HG03039 (cell line): Measurements from ENCODE around the gene GCNT1.
A peak's percentile ranks its signal among the peaks of the same experiment; 100 is the strongest.
"Not testable (repeated sequence)": the region's sequence is repeated elsewhere in the genome, so short reads cannot be mapped to it uniquely, and the experiment has no call there.

Experiments used
- ATAC-seq: cut with Tn5 transposase; IDR thresholded peaks from one replicate; pipeline ENCODE4 v1.9.1; 2021; ENCODE audit warnings: mild to moderate bottlenecking, moderate library complexity; ENCODE audit not compliant: unreplicated experiment

The GCNT1 gene

DNA sequence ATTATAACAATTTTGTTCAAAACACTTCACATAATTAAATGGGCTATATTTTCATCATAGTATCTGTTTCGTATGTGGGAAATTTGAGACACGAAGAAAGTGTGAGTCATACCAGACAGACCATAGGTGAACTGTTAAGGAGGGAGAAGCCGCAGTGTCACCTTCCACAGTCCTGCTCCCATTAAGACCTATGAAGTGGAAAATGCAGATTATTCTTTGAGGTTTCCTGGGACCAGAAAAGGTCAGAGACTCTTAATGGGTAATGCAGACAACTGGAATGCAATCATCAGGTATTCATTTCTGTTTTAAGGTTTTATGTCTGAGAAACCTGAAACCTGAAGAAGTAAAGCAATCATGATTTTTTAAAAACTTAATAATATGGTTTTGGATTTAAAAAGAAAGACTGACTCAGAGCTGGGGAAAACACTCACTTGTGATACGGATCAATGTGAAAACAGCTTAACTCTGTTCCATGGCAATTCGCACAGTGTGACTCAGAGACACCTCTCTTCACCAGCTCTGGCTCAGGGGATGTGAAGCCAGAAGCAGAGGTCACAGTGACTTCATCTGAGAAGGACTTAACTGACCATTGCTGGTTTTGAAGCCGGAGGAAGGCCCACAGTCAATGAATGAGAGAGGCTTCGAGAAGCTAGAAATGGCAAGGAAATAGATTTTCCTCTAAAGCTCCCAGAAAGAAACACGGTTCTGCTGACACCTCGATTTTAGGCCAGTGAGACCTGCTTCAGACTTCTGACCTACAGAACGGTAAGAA lies 17.2 kb upstream of the GCNT1 start:
- peak; percentile 66 for ATAC-seq

DNA sequence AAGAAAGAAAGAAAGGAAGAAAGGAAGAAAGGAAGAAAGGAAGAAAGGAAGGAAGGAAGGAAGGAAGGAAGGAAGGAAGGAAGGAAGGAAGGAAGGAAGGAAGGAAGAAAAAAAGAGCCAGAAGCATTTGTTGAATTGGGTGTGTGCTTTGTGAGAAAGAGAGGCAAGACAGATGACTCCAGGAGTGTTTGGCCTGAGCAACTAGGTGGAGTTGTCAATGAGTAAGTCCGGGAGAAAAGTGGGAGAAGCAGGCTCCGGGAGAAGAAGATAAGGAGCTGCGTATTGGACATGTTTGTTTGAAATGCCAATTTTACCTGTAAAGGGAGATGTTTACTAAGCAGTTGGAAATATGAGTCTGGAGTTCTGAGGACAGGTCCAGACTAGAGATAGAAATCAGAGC lies 15.1 kb upstream of the GCNT1 start:
- no peak for ATAC-seq

DNA sequence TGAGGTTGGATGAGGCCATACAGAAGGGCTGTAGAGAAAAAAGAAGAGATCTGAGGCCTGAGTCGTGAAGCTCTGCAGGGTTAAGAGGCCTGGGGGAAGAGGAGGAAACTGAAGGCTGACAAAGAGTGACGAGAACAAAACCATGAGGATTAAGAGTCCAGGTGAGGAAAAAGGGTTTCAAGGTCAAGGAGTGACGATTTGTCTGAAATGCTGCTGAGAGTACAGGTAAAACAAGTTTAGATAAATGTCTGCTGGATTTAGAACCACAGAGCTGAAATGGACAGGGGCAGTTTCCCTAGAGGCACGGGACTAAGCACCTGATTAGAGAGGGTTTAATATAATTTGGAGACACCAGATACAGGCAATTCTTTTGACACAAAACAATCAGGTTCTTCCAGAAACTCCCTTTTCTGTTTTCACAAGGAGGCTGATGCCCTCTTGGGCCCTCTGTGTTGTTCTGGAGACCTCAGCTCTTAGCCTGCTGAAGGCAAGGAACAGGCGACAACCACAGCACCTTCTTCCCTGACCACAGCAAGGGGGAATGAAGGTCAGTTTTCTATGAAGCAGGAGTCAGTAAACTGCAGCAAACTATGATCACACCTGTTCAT lies 14.6 kb upstream of the GCNT1 start:
- ATAC-seq: no peak

DNA sequence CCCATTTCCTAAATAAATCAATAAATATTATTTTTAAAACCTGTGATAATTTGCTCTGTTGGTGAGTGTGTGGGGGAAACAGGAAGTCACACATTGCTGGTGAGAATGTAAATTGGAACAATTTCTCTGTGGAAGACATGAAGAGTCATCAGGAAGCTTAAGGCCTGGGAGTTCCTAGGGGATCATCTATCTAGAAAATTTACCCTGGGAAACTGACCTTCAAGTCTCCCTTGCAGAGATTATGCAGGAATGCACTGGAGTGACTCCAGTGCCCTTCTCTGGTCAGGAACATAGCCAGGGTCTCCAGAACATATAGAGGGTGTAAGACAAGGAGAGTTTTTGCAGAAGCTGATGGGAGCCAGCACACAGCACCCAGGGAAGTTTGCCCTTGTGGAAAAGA lies 13.0 kb upstream of the GCNT1 start:
- no peak for ATAC-seq

DNA sequence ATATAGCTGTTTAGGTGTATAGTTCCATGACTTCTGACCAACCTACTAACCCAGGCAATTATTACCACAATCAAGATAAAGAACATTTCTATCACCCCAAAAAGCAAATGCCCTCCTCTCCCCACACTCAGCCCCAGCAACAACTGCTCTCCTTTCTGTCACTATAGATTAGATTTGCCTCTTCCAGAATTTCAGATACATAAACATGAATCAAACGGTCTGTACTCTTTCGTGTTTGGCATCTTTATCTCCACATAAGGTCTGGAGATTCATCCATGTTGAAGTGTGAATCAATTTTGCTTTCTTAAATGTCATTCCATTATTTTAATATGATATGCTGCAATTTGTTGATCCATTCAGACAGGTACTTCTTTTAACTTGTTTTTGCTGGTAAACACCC lies 10.5 kb upstream of the GCNT1 start:
- no peak for ATAC-seq

DNA sequence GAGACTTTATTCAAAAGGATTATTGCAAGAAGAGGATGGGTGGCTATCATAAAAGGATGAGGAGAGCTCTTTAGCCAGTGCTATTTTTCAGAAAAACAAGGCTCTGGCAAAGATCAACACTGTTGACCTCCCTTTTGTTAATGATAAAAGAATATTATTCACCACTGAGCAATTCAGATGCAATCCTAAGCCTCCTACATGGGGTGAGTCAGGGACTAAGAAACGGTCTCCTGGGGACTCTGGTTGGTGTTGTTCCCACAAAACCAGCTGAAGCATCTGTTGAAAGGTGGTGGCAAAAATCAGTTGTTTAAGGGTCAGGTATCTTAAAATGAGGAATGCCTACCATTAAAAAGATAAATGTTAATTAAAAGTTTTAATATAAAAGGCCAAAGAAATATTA lies 7.7 kb upstream of the GCNT1 start:
- no peak for ATAC-seq

- ATAC-seq: no peak
These were observed 6.1 kb upstream of the GCNT1 start for GRCh38 chr9:76452839-76453238.

- ATAC-seq: no peak
These were observed 5.2 kb upstream of the GCNT1 start for GRCh38 chr9:76453785-76454184.

DNA sequence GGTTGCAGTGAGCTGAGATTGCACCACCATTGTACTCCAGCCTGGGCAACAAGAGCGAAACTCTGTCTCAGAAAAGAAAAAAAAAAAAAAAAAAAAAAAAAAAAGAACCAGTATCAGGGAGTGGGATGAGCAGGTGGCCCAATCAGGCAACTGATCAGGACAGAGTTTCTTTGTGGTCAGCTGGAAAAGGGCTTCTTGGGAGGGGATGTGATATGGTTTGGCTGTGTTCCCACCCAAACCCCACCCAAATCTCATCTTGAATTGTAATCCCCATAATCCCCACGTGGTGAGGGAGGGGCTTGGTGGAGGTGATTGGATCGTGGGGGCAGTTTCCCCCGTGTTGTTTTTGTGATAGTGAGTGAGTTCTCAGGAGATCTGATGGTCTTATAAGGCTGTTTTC lies 4.7 kb upstream of the GCNT1 start:
- ATAC-seq: no peak

DNA sequence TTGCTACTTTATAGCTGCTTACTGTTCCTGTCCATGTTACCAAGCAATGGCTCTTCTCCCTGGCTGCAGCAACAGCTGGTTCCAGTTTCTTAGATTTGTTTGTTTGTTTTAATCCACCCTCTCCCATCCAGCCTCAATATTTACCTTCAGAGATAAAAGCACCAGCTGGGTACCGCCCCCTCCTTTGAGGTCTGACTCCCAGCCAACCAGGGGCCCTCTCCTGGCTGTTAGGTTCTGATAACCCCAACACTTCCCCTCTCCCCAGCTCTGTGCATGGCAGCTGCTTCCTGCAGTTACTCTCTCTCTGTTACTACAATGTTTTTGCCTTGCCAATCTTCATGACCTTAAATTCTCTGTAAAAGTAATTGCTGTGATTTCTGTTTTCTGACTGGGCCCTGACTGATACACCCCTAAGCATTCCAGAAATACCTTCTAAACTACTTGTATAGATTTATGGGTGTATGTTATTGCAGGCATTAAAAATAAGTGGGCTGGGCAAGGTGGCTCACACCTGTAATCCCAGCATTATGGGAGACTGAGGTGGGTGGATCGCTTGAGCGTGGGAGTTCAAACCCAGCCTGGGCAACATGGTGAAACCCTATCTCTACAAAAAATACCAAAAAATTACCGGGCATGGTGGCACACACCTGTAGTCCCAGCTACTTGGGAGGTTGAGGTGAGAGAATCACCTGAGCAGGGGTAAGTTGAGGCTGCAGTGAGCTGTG lies 2.6 kb upstream of the GCNT1 start:
- peak; percentile 25 for ATAC-seq

GRCh38 chr9:76459694-76460635 lies 983 bp downstream of the GCNT1 start:
- no peak for ATAC-seq

DNA sequence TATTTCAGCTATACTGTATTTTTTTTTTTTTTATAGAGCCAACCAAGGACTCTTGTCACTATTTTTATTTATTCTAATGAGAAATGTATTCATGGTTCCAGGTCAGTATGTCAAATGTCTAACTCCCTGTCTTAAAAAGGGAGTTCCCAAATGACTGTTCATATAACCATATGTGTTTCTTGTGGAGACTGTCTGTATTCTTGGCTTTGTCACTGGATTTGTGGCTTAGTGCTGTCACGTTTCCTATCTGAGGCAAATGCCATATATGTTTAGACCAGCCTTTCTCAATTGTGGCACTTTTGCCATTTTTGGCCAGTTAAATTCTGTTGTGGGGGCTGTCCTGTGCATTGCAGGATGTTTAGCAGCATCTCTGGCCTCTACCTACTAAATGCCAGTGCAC lies 3.1 kb downstream of the GCNT1 start:
- no peak for ATAC-seq

- peak; percentile 41 for ATAC-seq
These were observed 4.2 kb downstream of the GCNT1 start for GRCh38 chr9:76463211-76463610.

DNA sequence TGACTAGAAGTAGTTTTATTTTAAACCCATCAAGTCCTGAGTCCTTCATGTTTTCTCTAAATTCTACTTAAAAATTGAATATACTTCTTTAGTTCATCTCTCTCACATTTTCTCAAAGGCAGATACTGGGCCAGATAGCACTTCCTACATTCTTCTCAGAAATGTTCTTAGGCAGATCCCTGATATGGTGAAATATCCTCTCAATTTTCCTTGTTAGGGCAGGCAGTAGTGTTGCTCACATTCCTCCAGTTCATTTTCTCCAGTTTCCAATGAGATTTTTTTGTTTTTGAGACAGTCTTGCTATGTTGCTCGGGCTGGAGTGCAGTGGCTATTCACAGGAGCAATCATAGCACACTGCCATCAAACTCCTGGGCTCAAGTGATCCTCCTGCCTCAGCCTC lies 5.7 kb downstream of the GCNT1 start:
- no peak for ATAC-seq

DNA sequence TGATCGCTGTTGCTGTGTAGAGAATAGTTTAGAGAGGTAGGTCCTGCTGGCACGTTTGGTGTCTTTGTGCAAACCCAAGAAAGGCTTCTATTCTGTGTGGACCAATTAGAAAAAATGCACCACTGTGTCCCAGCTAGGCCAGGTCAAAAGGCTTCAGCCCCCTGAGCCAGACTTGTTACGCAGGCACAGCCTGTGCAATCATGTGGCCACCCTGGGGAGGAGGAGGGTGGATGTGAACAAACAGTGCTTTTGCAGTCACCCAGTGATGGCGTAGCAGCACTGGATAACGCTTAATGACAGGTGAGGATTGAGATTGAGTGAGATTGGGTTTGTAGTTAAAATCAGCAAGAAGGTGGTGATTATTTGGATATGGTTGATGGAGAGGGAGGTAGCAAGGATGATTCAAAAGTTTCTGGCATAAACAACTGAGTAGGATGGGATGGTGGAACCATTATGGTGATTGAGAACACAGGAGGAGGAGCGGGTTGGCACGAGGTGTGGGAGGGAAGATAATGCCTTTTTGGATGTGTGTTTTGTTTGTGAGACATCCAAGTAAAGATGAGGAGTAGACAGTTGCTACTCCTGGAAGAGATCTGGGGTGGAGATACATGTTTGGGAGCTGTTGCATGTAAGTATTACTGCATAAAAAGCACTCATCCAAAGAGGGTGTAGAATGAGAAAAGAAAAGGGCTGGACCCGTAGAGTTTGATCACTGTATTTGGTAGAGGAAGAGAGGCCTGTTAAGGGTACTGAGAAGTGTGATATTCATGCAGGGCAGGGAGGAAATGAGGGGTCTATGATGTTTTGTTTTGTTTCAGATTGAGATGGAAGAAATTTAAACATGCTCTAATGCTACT lies 6.7 kb downstream of the GCNT1 start:
- ATAC-seq: no peak

GRCh38 chr9:76466299-76466605 lies 7.3 kb downstream of the GCNT1 start:
- ATAC-seq: no peak

DNA sequence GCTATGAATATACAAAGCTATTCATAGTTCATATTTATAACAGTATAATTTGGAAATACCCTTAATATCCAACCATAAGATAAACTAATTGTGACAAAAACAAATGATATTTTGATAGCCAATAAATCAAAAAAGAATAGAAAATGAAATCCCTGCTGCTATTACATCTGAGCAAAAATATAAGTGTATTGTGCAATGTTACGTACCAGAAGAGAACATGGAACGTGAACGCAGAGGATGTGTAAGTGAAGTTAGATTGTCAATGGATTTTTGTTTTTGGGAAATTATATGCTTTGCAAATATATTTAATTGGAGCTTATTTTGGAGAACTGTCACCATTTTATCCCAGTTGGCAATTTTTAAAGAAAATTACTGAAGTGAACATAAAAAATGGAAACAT lies 15.4 kb downstream of the GCNT1 start:
- no peak for ATAC-seq

GRCh38 chr9:76475686-76476085 lies 16.7 kb downstream of the GCNT1 start:
- ATAC-seq: no peak

DNA sequence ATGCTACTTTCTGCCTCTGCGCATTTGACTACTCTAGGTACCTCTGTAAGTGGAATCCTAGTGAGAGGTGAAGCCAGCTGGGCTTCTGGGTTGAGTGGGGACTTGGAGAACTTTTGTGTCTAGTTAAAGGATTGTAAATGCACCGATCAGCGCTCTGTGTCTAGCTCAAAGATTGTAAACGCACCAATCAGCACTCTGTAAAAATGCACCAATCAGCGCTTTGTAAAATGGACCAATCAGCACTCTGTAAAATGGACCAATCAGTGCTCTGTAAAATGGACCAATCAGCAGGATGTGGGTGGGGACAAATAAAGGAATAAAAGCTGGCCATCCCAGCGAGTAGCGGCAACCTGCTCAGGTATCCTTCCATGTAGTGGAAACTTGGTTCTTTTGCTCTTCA lies 18.8 kb downstream of the GCNT1 start:
- ATAC-seq: not testable (repeated sequence)

GRCh38 chr9:76478226-76478625 lies 19.2 kb downstream of the GCNT1 start:
- no peak for ATAC-seq
